Astrocyte (in vitro differentiated cells and primary cell): Measurements from ENCODE around the gene SYNGR1.

Experiments used
- EZH2 ChIP-seq: IDR thresholded peaks from 2 replicates; pipeline ENCODE4 v1.6.1; 2012; ENCODE audit warnings: mild to moderate bottlenecking, low read length, inconsistent platforms; ENCODE audit not compliant: insufficient read depth
- TF ChIP-seq, protein P1 (sequence below): IDR thresholded peaks from 2 replicates; pipeline ENCODE4 v1.5.1; 2011; ENCODE audit warnings: low read depth, mild to moderate bottlenecking, inconsistent platforms, low read length, moderate library complexity; ENCODE audit not compliant: insufficient read depth

DNA sequence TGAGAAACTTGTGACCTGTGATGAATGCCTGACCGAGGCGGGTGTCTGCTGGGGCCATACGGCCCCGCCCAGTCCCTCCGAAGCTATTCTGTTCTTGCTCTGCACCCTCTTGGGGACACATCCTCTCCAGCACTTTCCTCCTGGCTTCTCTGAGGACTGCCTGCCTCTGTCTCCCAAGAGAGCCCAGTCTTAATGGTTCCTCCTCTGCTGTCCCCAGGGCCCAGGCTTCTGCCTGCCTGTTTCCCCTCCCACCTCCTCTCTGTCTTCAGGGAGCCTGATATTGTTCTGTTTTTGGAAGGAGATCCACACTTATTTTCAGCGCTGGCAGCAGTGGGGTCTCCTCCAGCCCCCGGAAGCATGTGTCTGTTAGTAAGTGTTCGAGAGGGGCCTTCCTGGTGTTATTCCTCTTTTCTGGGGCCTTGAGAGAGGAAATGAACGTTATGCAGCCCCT lies 18.7 kb downstream of the SYNGR1 start:
- TF ChIP-seq, protein P1, sequence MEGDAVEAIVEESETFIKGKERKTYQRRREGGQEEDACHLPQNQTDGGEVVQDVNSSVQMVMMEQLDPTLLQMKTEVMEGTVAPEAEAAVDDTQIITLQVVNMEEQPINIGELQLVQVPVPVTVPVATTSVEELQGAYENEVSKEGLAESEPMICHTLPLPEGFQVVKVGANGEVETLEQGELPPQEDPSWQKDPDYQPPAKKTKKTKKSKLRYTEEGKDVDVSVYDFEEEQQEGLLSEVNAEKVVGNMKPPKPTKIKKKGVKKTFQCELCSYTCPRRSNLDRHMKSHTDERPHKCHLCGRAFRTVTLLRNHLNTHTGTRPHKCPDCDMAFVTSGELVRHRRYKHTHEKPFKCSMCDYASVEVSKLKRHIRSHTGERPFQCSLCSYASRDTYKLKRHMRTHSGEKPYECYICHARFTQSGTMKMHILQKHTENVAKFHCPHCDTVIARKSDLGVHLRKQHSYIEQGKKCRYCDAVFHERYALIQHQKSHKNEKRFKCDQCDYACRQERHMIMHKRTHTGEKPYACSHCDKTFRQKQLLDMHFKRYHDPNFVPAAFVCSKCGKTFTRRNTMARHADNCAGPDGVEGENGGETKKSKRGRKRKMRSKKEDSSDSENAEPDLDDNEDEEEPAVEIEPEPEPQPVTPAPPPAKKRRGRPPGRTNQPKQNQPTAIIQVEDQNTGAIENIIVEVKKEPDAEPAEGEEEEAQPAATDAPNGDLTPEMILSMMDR, result no peak
- TF ChIP-seq EZH2, result no peak
